Astrocyte (in vitro differentiated cells and primary cell): ENCODE data around the gene RUNX3. TPM values are rescaled to one million over a fixed set of nuclear protein-coding genes. Genes with fewer than 3 reads are reported as not detected.
A peak's percentile ranks its signal among the peaks of the same experiment; 100 is the strongest.

Experiments used
- DNase-seq: peaks from one replicate; pipeline ENCODE4 v3.0.0-alpha.2; 2010; ENCODE audit warnings: low read depth
- FAIRE-seq: peaks from 2 replicates; lab custom pipeline; 2011; peaks lifted over from hg19 to GRCh38; lab: Jason Lieb, UNC
- H2AFZ ChIP-seq: 2 replicates; pipeline ENCODE4 v1.6.0; 2012; ENCODE audit warnings: low read depth, low read length, inconsistent platforms
- H3K27ac ChIP-seq: 2 replicates; pipeline ENCODE4 v1.5.1; 2011; ENCODE audit warnings: low read depth, low read length, inconsistent platforms
- H3K27me3 ChIP-seq: 2 replicates; pipeline ENCODE4 v1.6.0; 2011; ENCODE audit warnings: low read length, inconsistent platforms; ENCODE audit not compliant: insufficient read depth
- H3K36me3 ChIP-seq: 2 replicates; pipeline ENCODE4 v1.5.1; 2011; ENCODE audit warnings: low read length, inconsistent platforms; ENCODE audit not compliant: insufficient read depth
- H3K4me1 ChIP-seq: 2 replicates; pipeline ENCODE4 v1.5.1; 2011; ENCODE audit warnings: low read length, inconsistent platforms; ENCODE audit not compliant: insufficient read depth
- H3K4me2 ChIP-seq: 2 replicates; pipeline ENCODE4 v1.6.0; 2012; ENCODE audit warnings: low read length, inconsistent platforms
- H3K4me3 ChIP-seq: 2 replicates; pipeline ENCODE4 v1.5.1; 2011; ENCODE audit warnings: low read depth, mild to moderate bottlenecking, low read length, inconsistent platforms; ENCODE audit not compliant: insufficient read depth
- H3K79me2 ChIP-seq: 2 replicates; pipeline ENCODE4 v1.6.0; 2012; ENCODE audit warnings: mild to moderate bottlenecking, low read length, inconsistent platforms; ENCODE audit not compliant: insufficient read depth
- H3K9ac ChIP-seq: 2 replicates; pipeline ENCODE4 v1.6.0; 2012; ENCODE audit warnings: mild to moderate bottlenecking, low read length, inconsistent platforms
- H3K9me3 ChIP-seq: 2 replicates; pipeline ENCODE4 v1.5.1; 2012; ENCODE audit warnings: low read depth, mild to moderate bottlenecking, low read length, inconsistent platforms; ENCODE audit not compliant: insufficient read depth
- H4K20me1 ChIP-seq: 2 replicates; pipeline ENCODE4 v1.6.0; 2012; ENCODE audit warnings: low read length, inconsistent platforms; ENCODE audit not compliant: insufficient read depth
- H3K27ac Mint-ChIP-seq: one replicate; pipeline ENCODE4 v1.8.0; 2021; ENCODE audit warnings: mild to moderate bottlenecking, mixed read lengths; ENCODE audit not compliant: unreplicated experiment
- H3K27me3 Mint-ChIP-seq: one replicate; pipeline ENCODE4 v1.8.0; 2021; ENCODE audit warnings: low read depth, mixed read lengths; ENCODE audit not compliant: unreplicated experiment
- H3K36me3 Mint-ChIP-seq: one replicate; pipeline ENCODE4 v1.8.0; 2021; ENCODE audit warnings: low read depth, mixed read lengths; ENCODE audit not compliant: unreplicated experiment
- H3K4me1 Mint-ChIP-seq: one replicate; pipeline ENCODE4 v1.8.0; 2021; ENCODE audit warnings: low read depth, mixed read lengths; ENCODE audit not compliant: unreplicated experiment
- H3K4me3 Mint-ChIP-seq: one replicate; pipeline ENCODE4 v1.8.0; 2021; ENCODE audit warnings: mild to moderate bottlenecking, moderate library complexity, mixed read lengths; ENCODE audit not compliant: unreplicated experiment
- H3K9me3 Mint-ChIP-seq: one replicate; pipeline ENCODE4 v1.8.0; 2021; ENCODE audit warnings: mild to moderate bottlenecking, mixed read lengths; ENCODE audit not compliant: unreplicated experiment
- CTCF ChIP-seq: IDR thresholded peaks from 2 replicates; pipeline ENCODE4 v1.5.1; 2011; ENCODE audit warnings: low read depth, mild to moderate bottlenecking, inconsistent platforms, low read length, moderate library complexity; ENCODE audit not compliant: insufficient read depth
- EZH2 ChIP-seq: IDR thresholded peaks from 2 replicates; pipeline ENCODE4 v1.6.1; 2012; ENCODE audit warnings: mild to moderate bottlenecking, low read length, inconsistent platforms; ENCODE audit not compliant: insufficient read depth
- total RNA-seq: library from RNA; stranded (reverse); gene quantifications from 2 replicates; pipeline ENCODE4 v1.2.1, GENCODE V29; 2021

The RUNX3 gene
- total RNA-seq, 1 donor from 2014 or later, result 2.5 TPM

- Histone ChIP-seq H3K79me2 (no peaks in the 10 kb centered on the region), H3K4me3 (no peak overlapping the region), H3K36me3 (no peaks in the 10 kb centered on the region), H3K9ac (peak overlapping the region; percentile 42), H3K27ac (peak overlapping the region; percentile 61), H3K27me3 (peaks cover 3% of the 10 kb centered on the region), H3K9me3 (no peaks in the 10 kb centered on the region), H3K4me2 (peak overlapping the region; percentile 50), H2AFZ (no peak overlapping the region), H4K20me1 (no peaks in the 10 kb centered on the region), H3K4me1 (peaks cover 37% of the 10 kb centered on the region)
- no peak overlapping the region for H3K4me3 Mint-ChIP-seq
- FAIRE-seq (no peak), DNase-seq (peak; percentile 93)
- TF ChIP-seq EZH2 (no peak), CTCF (no peak)
- H3K9me3 Mint-ChIP-seq, result peaks cover 3% of the 10 kb centered on the region
- H3K27ac Mint-ChIP-seq, result peak overlapping the region; percentile 92
- no peaks in the 10 kb centered on the region for H3K36me3 Mint-ChIP-seq
- H3K27me3 Mint-ChIP-seq, result peaks cover 18% of the 10 kb centered on the region
- H3K4me1 Mint-ChIP-seq, result peaks cover 19% of the 10 kb centered on the region
Observed at GRCh38 chr1:24964811-24965570, 34.9 kb upstream of the RUNX3 start.

GRCh38 chr1:24963943-24964693 is 34.0 kb upstream of the RUNX3 start:
- Histone ChIP-seq H2AFZ (no peak overlapping the region), H3K9me3 (no peaks in the 10 kb centered on the region), H4K20me1 (no peaks in the 10 kb centered on the region), H3K27ac (peak overlapping the region; percentile 61), H3K4me2 (peak overlapping the region; percentile 50), H3K27me3 (peaks cover 3% of the 10 kb centered on the region), H3K9ac (peak overlapping the region; percentile 42), H3K4me1 (peaks cover 36% of the 10 kb centered on the region), H3K4me3 (no peak overlapping the region), H3K79me2 (no peaks in the 10 kb centered on the region), H3K36me3 (no peaks in the 10 kb centered on the region)
- H3K27me3 Mint-ChIP-seq, result peaks cover 23% of the 10 kb centered on the region
- DNase-seq (no peak), FAIRE-seq (no peak)
- TF ChIP-seq EZH2 (no peak), CTCF (no peak)
- no peaks in the 10 kb centered on the region for H3K36me3 Mint-ChIP-seq
- peaks cover 17% of the 10 kb centered on the region for H3K4me1 Mint-ChIP-seq
- H3K9me3 Mint-ChIP-seq, result peaks cover 3% of the 10 kb centered on the region
- peak overlapping the region; percentile 92 for H3K27ac Mint-ChIP-seq
- H3K4me3 Mint-ChIP-seq, result no peak overlapping the region
